ENCODE results near the gene PCDHA8. TPM values are rescaled to one million over a fixed set of nuclear protein-coding genes. Genes with fewer than 3 reads are reported as not detected.
"Not testable (repeated sequence)": the region's sequence is repeated elsewhere in the genome, so short reads cannot be mapped to it uniquely, and the experiment has no call there.

The PCDHA8 gene
- total RNA-seq, 1 donor from 2014 or later, result 1.0 TPM

DNA sequence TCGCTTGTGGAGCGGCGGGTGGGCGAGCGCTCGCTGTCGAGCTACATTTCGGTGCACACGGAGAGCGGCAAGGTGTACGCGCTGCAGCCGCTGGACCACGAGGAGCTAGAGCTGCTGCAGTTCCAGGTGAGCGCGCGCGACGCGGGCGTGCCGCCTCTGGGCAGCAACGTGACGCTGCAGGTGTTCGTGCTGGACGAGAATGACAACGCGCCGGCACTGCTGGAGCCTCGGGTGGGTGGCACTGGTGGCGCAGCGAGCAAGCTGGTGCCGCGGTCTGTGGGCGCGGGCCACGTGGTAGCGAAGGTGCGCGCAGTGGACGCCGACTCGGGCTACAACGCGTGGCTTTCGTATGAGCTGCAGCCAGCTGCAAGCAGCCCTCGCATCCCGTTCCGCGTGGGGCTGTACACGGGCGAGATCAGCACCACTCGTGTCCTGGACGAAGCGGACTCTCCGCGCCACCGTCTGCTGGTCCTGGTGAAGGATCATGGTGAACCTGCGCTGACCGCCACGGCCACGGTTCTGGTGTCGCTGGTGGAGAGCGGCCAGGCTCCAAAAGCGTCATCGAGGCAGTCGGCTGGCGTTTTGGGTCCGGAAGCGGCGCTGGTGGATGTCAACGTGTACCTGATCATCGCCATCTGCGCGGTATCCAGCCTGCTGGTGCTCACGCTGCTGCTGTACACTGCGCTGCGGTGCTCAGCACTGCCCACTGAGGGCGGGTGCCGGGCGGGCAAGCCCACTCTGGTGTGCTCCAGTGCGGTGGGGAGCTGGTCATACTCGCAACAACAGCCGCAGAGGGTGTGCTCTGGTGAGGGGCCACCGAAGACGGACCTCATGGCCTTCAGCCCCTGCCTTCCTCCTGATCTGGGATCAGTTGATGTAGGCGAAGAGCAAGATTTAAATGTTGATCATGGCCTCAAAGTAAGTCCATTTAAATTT is 2.1 kb downstream of the PCDHA8 start:
- Histone ChIP-seq H3K4me1 (ENCODE audit: insufficient read depth, low read length) (no peaks in the 10 kb centered on the region), H3K27me3 (ENCODE audit: insufficient read depth, low read length) (no peaks in the 10 kb centered on the region), H3K9ac (ENCODE audit: low read length) (no peak overlapping the region), H2AFZ (ENCODE audit: low read depth, low read length) (no peak overlapping the region), H4K20me1 (ENCODE audit: insufficient read depth, low read length) (no peaks in the 10 kb centered on the region), H3K36me3 (ENCODE audit: insufficient read depth, low read length) (no peaks in the 10 kb centered on the region), H3K4me3 (ENCODE audit: insufficient read depth, low read depth, low read length) (no peak overlapping the region), H3K9me3 (ENCODE audit: insufficient read depth, low read depth, low read length) (no peaks in the 10 kb centered on the region), H3K4me2 (ENCODE audit: low read length) (no peak overlapping the region), H3K27ac (ENCODE audit: low read depth, low read length) (no peak overlapping the region), H3K79me2 (ENCODE audit: insufficient read depth, low read length) (no peaks in the 10 kb centered on the region)
- DNase-seq (ENCODE audit: low read depth) (no peak), FAIRE-seq (no peak)
- no peaks in the 10 kb centered on the region for H3K4me1 Mint-ChIP-seq (ENCODE audit: low read depth, unreplicated experiment)
- no peak for TF ChIP-seq EZH2 (IDR thresholded peaks at IDR 0.05; ENCODE audit: insufficient read depth, low read length)
- TF ChIP-seq, protein P1, sequence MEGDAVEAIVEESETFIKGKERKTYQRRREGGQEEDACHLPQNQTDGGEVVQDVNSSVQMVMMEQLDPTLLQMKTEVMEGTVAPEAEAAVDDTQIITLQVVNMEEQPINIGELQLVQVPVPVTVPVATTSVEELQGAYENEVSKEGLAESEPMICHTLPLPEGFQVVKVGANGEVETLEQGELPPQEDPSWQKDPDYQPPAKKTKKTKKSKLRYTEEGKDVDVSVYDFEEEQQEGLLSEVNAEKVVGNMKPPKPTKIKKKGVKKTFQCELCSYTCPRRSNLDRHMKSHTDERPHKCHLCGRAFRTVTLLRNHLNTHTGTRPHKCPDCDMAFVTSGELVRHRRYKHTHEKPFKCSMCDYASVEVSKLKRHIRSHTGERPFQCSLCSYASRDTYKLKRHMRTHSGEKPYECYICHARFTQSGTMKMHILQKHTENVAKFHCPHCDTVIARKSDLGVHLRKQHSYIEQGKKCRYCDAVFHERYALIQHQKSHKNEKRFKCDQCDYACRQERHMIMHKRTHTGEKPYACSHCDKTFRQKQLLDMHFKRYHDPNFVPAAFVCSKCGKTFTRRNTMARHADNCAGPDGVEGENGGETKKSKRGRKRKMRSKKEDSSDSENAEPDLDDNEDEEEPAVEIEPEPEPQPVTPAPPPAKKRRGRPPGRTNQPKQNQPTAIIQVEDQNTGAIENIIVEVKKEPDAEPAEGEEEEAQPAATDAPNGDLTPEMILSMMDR (IDR thresholded peaks at IDR 0.05; ENCODE audit: insufficient read depth, low read depth, low read length), result no peak
- H3K27me3 Mint-ChIP-seq (ENCODE audit: low read depth, unreplicated experiment), result no peaks in the 10 kb centered on the region
- peaks cover 5% of the 10 kb centered on the region for H3K9me3 Mint-ChIP-seq (ENCODE audit: unreplicated experiment)
- H3K36me3 Mint-ChIP-seq (ENCODE audit: low read depth, unreplicated experiment), result peaks cover 16% of the 10 kb centered on the region
- H3K27ac Mint-ChIP-seq (ENCODE audit: unreplicated experiment), result no peak overlapping the region
- no peak overlapping the region for H3K4me3 Mint-ChIP-seq (ENCODE audit: unreplicated experiment)

DNA sequence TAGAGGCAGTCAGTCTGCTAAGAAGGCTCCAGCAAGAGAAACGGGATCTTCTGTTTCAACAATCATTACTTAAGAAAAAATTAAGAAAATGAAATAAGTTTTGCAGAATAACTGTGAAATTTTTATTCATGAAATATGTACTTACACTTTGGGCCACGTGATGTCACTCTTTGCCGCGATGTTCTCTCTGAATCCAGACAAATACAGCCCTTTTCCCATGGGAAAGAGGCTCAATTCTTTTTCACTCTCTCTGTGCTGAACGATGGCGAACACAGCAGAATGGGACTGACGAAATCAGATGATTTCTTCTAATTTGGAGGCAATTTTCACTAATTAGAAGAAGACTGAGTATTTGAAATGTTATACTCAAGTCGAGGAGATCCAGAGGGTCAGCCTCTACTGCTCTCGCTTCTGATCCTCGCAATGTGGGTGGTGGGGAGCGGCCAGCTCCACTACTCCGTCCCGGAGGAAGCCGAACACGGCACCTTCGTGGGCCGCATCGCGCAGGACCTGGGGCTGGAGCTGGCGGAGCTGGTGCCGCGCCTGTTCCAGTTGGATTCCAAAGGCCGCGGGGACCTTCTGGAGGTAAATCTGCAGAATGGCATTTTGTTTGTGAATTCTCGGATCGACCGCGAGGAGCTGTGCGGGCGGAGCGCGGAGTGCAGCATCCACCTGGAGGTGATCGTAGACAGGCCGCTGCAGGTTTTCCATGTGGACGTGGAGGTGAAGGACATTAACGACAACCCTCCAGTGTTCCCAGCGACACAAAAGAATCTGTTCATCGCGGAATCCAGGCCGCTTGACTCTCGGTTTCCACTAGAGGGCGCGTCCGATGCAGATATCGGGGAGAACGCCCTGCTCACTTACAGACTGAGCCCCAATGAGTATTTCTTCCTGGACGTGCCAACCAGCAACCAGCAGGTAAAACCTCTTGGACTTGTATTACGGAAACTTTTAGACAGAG is 7.4 kb downstream of the PCDHA8 start, which contains the start of gene PCDHA9:
Gene PCDHA9 (plus strand): TSS at position 244 of the 964 bp plus-strand sequence. CDS start 114 bp downstream, at position 358.
- Mint-ChIP-seq H3K4me3 (ENCODE audit: unreplicated experiment) (peak within 1 kb of the TSS; percentile 76), H3K36me3 (ENCODE audit: low read depth, unreplicated experiment) (peaks cover 13% of the 10 kb centered on the region)
- H3K9me3 Mint-ChIP-seq (ENCODE audit: unreplicated experiment); H3K79me2 ChIP-seq (ENCODE audit: insufficient read depth, low read length); H3K4me3 ChIP-seq (ENCODE audit: insufficient read depth, low read depth, low read length); H3K4me1 Mint-ChIP-seq (ENCODE audit: low read depth, unreplicated experiment); H3K9ac ChIP-seq (ENCODE audit: low read length); H4K20me1 ChIP-seq (ENCODE audit: insufficient read depth, low read length); H3K9me3 ChIP-seq (ENCODE audit: insufficient read depth, low read depth, low read length); H3K4me1 ChIP-seq (ENCODE audit: insufficient read depth, low read length); H3K27ac Mint-ChIP-seq (ENCODE audit: unreplicated experiment); H2AFZ ChIP-seq (ENCODE audit: low read depth, low read length); DNase-seq (ENCODE audit: low read depth); FAIRE-seq; H3K27me3 ChIP-seq (ENCODE audit: insufficient read depth, low read length); H3K36me3 ChIP-seq (ENCODE audit: insufficient read depth, low read length); H3K27me3 Mint-ChIP-seq (ENCODE audit: low read depth, unreplicated experiment); H3K27ac ChIP-seq (ENCODE audit: low read depth, low read length); H3K4me2 ChIP-seq (ENCODE audit: low read length): not testable (repeated sequence)

DNA sequence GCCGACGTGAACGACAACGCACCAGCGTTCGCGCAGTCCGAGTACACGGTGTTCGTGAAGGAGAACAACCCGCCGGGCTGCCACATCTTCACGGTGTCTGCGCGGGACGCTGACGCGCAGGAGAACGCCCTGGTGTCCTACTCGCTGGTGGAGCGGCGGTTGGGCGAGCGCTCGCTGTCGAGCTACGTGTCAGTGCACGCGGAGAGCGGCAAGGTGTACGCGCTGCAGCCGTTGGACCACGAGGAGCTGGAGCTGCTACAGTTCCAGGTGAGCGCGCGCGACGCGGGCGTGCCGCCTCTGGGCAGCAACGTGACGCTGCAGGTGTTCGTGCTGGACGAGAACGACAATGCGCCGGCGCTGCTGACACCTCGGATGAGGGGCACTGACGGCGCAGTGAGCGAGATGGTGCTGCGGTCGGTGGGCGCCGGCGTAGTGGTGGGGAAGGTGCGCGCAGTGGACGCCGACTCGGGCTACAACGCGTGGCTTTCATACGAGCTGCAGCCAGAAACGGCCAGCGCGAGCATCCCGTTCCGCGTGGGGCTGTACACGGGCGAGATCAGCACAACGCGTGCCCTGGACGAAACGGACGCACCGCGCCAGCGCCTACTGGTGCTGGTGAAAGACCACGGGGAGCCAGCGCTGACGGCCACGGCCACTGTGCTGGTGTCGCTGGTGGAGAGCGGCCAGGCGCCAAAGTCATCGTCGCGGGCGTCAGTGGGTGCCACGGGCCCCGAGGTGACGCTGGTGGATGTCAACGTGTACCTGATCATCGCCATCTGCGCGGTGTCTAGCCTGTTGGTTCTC is 9.0 kb downstream of the PCDHA8 start:
- not testable (repeated sequence) for H3K4me2 ChIP-seq (ENCODE audit: low read length); H3K27ac ChIP-seq (ENCODE audit: low read depth, low read length); H3K9me3 Mint-ChIP-seq (ENCODE audit: unreplicated experiment); H3K4me3 ChIP-seq (ENCODE audit: insufficient read depth, low read depth, low read length); H3K27ac Mint-ChIP-seq (ENCODE audit: unreplicated experiment); DNase-seq (ENCODE audit: low read depth); H3K27me3 Mint-ChIP-seq (ENCODE audit: low read depth, unreplicated experiment); H3K9ac ChIP-seq (ENCODE audit: low read length); FAIRE-seq; H3K36me3 ChIP-seq (ENCODE audit: insufficient read depth, low read length); H3K27me3 ChIP-seq (ENCODE audit: insufficient read depth, low read length); H3K4me3 Mint-ChIP-seq (ENCODE audit: unreplicated experiment); H3K9me3 ChIP-seq (ENCODE audit: insufficient read depth, low read depth, low read length); H3K79me2 ChIP-seq (ENCODE audit: insufficient read depth, low read length); H2AFZ ChIP-seq (ENCODE audit: low read depth, low read length); H4K20me1 ChIP-seq (ENCODE audit: insufficient read depth, low read length); H3K4me1 ChIP-seq (ENCODE audit: insufficient read depth, low read length); H3K4me1 Mint-ChIP-seq (ENCODE audit: low read depth, unreplicated experiment); H3K36me3 Mint-ChIP-seq (ENCODE audit: low read depth, unreplicated experiment)
